Neural progenitor cell (in vitro differentiated cells): ENCODE results near the gene SLC35F3.

Experiments used
- CTCF ChIP-seq: fragments of 200-600 bp; sonication (generic); IDR thresholded peaks from 2 replicates; pipeline ENCODE4 v1.5.1; 2017; ENCODE audit warnings: antibody characterized with exemption, mild to moderate bottlenecking
- EZH2 ChIP-seq: fragments of 200-600 bp; sonication (generic); IDR thresholded peaks from 2 replicates; pipeline ENCODE4 v1.6.1; 2017; ENCODE audit warnings: antibody characterized with exemption, mild to moderate bottlenecking, moderate library complexity

GRCh38 chr1:234307726-234308125, 403.2 kb downstream of the SLC35F3 start:
- TF ChIP-seq CTCF (no peak), EZH2 (no peak)
